Dedifferentiated amniotic fluid mesenchymal stem cell (primary cell): Measurements from ENCODE around the gene MAD1L1.
"Not testable (repeated sequence)": the region's sequence is repeated elsewhere in the genome, so short reads cannot be mapped to it uniquely, and the experiment has no call there.

Experiments
- DNase-seq: peaks from one replicate; pipeline ENCODE4 v3.0.0-alpha.2; 2016; ENCODE audit errors: extremely low spot score

The MAD1L1 gene

DNA sequence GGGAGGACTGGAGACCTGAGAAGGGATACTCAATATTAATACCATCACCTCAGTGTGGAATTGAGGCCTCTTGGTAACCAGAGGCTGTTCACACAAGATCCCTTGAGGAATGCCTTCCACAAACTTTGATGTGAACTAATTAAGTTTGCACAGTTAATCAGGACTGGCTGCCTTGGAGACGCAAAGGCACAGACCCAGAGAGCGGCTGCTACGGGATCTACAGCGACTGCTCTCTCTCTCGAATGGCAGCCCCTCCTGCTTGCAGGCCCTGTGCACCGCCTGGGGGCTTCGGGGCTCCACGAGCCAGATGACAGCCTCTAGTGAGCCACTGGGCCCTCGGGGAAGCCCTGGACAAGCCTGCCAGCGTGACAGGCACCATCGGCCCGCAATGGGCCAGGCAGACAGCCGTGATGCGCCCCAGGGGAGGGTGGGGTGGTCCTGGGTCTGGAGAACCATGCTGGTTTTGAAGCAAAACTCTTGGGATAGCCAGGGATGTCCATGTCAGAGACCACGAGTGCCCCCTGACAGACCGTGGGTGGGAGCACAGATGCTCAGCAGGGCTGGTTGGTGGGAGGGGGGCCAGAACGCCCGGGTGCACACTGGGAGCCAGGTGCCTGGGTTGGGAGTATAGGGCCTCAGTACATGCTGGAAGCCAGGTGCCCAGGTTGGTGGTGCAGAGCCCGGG, 367.0 kb downstream of the MAD1L1 start:
- no peak for DNase-seq

DNA sequence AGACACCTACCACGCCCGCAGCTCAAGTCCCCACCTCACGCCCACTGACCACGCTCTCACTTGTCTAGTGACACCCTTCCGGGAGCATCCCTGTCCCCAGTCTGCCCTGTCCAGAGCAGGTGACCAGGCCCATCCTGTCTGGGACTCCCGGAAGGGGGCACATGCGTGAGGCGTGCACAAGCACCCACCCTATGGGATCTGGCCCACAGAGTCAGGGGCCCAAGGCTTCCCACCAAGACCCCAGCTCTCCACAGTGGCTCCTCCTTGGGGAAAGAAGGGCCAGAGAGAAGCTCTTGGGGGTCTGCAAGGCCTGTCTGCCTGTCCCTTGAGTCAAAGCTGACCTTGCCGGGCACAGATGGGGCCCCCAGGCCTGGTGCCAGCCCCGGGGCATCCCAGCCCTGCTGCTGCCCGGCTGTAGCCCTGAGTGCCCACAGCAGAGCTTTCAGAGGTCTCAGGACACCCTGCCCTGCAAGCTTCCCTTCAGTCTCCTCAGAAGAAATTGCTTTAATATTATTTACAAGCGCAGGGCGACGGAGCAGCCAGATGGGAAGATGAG, 367.7 kb downstream of the MAD1L1 start:
- DNase-seq: no peak

DNA sequence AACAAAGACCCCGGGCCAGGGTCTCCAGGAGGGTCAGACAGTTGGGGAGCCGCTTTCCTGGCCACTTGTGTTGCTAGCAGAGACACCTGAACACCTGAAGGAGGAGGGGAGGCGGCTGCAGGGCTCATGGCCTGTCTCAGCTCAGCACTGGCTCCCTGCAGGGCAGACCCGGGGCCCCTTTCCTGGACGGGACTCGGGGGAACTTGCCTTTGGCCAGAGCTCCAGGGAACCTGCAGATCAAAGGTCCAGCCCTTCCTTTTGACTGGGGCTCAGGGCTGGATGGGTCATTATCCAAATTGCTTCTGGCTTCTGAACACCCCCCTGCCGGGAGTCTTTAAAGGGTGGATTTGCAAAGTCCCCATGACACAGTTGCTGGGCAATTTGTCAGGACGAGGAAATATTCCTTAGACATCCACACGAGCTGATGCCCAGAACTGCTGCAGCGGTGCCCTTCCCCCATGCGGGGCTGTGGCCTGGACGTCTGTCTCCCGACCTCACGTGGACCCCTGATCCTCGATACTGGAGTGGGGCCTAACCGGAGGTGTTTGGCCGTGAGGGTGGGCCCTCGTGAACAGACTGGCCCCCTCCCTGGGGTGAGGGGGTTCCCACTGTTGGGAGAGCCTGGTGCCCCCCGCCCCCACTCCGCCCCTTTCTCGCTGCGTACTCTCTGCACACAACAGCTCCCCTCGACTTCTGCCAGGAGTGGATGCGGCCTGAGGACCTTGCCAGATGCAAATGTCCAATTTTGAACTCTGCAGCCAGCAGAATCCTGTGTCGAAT, 368.4 kb downstream of the MAD1L1 start:
- DNase-seq: no peak

DNA sequence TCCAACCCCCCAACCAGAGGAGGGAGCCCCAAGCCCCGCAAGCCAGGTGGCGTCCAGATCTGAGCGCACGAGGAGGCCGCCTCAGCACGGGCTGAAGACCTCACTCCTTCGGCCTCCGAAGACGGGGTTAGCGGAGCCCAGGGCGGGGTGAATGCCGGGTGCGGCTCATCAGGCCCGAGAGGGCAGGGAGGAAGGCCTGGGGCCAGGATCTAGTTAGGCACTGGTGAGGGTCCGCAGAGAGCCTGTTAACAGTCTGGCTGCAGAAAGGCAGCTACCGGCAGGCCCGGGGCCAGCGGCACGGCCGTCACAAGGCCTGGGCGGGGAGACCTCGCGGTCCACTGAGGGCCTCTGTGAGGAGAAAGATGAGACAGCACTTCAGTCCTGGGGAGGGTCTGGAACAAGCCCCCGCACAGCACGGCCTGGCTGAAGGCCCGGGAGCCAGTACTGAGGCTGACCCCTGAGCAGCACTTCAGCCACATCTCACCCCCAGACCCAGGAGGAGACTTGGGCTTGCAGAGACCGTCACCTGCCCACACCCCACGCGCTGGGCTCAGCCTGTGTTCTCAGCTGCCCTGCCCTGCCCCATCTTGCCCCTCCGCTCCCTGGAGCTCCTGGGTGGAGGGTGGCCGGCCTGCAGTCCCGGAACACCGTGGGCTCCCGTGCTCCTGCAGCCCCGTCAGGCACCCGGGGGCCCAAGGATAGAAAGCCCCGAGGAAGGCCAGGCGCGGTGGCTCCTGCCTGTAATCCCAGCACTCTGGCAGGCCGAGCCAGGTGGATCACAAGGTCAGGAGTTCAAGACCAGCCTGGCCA, 369.4 kb downstream of the MAD1L1 start:
- no peak for DNase-seq

DNA sequence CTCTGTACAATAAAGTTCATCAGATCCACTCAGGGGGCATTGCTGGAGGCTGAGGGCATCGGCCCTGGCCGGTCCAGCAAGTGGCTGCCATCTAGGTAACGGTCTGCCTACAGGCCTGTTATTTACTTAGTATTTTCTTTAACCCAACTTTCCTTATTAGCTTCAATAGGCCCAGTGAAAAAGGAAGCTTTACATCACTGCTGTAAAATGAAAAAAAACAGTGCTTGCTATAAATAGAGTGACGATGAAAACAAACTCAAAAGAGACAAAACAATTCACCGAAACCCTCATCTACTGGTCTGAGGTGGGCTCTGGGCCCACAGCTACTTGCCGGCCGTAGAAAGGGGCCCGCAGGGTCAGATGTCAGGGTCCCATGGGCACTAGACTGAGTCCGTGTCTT, 370.2 kb downstream of the MAD1L1 start:
- no peak for DNase-seq

DNA sequence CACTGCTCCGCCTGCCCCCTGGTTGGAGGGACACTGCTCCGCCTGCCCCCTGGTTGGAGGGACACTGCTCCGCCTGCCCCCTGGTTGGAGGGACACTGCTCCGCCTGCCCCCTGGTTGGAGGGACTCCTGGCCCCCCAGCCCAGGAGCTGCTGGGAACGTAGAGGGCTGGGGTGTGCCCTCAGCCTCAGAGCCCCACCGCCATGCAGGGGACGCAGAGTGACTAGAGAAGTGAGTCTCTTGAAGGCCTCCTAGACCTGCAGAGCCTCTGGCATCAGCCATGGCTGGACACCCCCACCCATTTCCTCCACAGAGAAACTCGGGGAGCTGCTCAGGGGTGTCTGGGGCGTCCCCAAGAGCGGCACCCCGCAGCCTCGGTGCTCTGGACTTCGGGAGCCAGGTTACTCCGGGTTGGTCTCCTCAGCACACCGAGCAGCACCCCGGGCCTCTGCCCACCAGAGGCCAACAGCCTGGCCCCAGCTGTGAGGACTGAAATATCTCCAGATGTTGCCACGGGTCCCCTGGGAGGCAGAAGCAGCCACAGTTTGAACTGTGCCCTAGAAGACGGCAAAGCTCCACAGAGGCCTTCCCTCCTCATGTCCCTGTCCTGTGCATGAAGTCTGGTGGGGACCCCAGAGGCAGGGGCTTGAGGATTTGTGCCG, 370.8 kb downstream of the MAD1L1 start:
- no peak for DNase-seq

DNA sequence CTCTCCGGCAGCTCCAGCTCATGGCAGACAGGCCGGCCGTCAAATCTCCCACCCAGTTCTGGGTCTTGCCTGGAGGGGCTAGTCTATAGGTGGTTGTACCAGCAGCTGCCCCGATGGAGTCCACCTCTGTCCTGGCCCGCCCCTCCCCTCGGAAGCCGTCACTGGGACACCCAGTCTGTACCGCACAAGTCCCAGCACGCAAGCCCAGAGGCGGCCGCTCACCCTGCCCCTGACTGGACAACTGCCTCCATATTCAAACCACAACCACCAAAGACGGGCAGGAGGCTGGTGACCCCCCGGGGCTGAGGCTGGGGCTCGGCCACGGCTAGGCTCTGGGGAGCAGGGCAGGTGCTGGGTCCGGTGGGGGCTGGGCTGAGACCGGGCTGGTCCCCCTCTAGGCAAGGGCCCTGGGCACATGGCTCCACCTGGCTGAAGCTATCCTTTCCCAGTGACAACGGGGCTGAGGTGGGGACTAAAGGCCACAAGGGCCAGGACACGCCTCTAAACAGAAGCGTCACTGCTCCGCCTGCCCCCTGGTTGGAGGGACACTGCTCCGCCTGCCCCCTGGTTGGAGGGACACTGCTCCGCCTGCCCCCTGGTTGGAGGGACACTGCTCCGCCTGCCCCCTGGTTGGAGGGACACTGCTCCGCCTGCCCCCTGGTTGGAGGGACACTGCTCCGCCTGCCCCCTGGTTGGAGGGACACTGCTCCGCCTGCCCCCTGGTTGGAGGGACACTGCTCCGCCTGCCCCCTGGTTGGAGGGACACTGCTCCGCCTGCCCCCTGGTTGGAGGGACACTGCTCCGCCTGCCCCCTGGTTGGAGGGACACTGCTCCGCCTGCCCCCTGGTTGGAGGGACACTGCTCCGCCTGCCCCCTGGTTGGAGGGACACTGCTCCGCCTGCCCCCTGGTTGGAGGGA, 371.6 kb downstream of the MAD1L1 start:
- not testable (repeated sequence) for DNase-seq

DNA sequence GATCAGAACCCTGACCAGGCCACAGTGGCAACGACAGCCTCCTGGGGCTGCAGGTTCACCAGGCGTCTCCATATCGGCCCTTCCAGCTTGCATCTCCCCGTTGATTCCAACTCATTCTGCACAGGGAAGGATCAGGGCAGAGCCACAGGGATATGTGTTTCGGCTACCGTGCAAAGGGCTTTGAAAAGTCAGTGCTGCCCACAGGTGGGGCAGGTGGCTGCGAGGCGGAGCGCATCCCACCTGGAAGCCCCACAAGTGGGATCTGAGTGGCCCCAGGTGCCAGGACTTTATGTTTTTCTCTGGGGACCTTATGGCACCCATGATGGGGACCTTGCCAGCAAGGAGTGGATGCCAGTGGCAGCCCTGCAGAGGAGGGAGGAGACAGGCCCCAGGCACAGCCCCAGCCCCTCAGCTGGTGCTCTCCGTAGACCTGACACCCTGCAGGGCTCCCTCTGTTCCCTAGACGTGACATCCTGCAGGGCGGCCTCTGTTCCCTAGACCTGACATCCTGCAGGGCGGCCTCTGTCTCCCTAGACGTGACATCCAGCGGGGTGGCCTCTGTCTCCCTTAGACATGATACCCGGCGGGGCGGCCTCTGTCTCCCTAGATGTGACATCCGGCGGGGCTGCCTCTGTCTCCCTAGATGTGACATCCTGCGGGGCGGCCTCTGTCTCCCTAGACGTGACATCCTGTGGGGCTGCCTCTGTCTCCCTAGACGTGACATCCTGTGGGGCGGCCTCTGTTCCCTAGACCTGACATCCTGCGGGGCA, 373.3 kb downstream of the MAD1L1 start:
- no peak for DNase-seq

DNA sequence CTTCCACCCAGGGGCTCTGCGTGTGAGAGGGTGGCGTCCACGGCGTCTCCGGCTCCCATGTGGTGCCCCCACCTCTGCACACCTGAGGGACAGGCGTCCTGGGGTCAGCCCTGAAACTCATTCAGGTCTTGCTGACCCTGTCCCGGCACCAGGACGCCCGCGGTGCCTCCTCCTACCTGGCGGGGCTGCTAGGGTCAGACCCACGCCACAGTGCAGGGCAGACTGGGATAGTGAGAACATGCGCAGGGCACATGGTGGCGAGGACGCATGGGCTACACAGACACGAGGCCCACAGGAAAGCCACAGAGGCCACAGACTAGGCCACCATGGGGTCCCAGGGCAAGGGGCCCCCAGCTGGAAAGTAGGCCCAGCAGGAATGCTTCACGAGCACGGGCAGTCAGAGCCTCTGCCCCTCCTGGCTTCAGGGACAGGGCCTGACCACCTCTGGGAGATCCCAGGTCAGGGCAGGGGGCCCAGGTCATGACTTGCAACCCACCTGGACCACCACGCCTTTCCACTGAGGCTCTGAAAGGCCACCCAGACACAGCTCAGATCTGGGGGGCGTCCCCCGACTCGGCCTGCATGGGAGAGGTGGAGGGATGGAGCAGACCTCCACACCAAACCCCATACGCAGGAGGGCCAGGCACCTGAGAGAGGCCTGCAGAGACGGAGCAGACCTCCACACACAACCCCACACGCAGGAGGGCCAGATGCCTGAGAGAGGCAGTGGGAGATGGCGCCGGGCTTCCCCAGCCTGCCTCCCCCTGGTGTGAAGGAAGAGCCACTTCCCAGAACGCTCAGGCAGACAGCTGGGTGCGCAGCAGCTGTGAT, 374.1 kb downstream of the MAD1L1 start:
- DNase-seq: no peak

DNA sequence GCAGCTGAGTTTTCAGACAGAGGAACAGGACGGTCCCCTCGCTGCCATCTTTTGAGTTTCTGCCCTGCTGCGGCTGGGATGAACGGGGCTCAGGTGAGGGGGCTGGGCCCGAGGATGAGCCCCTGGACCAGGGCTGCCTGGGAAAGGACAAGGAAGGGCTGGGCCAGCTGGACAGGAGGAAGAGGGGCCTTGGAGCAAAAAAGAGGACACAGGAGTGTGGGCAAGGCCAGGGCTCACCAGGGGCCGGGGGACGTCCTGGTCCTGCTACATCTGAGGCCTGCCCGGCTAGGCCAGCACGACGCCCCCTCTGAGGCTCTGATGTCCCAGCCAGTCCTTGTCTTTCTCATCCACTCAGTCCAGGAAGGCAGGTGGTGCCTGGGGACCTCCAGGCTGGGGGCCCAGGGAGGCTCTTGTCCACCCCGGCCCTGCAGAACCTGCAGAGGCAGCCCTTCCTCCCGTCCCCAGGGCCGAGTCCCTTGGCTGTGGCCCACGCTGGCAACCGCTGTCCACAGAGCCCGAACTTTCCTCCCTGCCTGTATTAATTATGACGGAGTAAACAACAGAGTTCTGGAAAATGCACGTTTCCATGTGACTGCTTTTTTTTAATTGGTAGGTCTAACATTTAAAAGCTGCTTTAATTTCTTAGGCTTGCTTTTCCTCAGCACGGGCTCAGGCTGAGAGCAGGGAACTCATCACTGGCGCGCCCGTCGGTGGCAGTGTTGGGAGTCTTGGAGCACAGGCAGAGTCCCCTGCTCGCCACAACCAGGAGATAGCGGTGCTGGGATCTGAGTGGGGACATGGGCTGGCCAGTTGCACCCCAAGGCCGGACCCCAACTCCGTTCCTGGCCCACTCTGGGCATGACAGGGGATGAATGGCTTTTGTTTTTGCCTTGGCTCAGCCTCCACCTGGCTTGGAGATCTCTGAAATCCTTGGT, 375.0 kb downstream of the MAD1L1 start:
- DNase-seq: no peak

DNA sequence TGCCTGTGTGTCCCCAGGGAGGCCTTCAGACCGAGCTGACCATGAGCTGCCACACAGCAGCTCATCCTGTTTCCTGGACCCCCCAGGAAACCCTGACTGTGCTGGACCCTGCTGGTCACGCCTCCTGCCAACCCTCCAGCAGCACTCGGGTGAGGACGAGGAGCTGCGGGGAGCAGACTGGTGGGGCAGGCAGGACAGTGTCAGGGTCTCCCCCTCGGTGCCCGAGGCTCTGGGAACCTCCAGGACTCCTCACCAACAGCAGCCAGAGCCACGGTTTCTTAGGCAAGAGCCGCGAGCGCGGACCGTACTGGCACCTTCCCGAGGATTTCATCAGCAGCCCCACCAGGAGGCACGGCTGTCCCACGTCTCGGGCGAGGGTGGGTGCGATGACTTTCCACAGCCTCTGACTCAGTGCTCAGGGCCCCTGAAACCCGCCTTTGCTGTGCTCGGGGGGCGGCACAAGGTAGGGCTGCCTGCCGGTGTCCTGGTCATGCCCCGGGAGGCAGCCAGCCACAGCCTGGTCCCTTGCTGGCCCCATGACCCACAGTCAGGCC, 375.8 kb downstream of the MAD1L1 start:
- no peak for DNase-seq

DNA sequence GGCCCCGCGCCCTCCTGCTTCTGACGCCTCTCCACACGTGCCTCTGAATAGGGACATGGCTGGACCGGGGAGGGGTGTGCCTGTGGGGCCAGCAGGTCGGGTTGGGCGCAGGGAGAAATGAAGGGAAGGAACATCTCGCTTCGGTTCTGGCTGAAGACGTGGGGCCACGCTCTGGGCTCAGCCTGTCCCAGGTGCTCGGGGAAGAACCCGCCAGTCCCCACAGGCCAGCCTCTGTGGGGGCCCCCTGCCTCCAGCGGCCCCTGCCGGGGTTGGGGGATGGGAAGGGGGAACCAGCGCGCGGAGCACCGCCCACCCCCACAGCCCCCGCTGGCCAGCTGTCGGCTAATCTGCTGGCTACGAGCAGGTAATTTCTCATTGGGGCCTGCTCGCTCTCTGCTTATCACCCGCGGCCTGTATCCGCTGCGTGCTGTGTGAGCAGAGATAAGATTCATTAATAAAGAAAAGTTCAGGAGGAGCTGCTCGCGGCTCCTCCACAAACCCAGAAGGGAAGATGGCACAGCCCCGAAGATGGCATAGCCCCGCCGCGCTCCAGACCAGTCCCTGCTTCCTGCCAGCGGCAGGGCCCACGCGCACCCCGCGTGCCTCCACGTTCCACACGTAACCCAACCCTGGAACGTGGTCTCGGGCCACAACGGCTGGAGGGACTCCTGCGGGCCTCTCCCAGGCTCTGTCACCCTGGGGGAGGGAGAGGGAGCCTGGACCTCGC, 376.4 kb downstream of the MAD1L1 start:
- no peak for DNase-seq

DNA sequence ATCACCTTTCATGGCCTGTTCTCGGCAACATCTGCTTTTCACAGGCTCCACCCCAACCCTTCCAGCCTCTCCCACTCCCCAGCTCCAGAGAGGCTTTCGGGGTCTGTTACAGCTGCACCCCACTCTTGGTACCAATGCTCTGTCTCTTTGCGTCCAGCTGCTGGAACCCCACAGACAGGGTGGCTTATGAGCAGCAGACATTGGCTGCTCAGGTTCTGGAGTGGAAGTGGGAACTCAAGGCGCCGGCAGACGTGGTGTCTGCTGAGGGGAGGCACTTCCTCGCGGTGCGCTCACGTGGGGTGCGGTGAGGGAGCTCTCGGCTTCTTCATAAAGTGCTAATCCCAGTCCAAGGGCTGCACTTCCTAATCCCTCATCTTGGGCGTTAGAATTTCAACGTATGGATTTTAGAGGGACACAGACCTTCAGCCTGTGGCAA, 377.0 kb downstream of the MAD1L1 start:
- DNase-seq: no peak

DNA sequence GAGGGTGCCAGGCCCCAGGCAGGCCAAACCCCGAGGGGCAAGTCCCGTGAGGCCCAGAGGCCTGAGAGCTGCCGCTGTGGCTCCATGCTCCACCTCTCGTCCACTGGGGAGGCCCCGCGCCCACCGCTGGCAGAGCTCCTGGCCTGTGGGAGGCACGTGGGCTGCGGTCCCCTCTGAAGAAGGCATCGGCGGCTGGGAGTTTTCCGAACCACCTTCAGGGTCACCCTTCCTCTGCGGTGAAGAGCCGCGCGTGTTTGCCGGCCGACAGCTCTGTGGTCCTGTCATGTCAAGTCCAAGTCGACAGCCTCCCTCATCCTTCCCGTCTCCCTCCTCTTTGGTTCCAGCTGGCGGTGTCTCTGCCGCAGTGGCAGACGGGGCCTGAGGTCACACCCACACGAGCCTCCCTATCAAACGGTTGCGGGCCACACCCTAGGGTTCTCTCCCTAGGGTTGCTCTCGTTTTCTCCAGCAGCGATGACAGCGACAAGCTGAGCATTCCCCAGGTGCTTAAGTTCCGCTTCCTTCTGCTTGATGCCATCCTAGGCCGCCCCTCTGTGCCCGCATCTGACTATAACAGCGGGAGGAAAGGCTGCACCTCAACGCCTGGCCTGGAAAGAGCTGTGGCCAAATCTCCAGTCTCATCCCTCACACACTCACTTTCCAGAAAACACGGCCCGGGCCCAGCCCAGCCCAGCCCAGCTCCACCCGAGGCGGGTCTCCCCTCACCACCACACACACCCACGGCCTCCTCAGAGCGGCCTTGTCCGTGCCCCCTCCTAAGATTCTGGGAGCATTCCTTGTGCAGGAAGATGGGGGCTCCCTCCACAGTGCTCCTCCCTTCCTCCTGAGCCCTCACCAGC, 377.6 kb downstream of the MAD1L1 start:
- DNase-seq: no peak

DNA sequence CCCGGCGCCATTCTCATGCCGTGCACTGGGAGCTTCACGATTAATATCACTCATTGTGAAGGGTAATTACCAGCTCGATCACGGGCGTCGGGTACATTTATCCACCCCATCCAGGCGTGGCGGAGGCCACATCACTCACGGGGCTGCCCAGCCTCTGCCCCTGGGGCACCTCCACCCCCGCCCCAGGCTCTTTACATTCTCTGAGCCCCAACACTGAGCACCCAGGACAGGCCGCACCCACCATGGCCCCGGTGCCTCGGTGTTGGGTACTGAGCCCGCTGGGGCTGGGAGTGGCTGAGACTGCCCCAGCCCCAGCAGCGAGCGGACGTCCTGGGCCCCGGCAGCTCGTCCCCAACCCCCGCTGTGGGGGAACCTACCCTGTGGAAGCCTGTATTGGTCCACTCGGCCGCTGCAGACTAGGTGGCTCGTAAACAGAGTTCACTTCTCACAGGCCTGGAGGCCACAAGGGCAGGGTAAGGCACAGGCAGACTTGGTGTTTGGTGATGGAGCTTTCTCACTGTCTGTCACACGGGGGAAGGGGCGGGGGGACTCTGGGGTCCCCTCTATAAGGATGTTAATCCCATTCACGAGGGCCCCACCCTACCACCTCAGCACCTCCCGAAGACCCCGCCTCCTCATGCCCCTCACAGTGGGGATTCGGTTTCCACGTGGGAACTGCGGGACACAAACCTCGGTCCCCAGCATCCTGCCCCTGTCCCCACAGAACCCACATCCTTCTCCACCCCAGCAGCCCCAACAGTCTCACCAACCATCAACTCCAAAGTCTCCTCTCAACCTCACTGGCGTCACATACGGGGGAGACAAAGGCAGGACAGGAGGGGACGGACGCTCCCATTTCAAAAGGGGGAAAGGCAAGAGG, 378.5 kb downstream of the MAD1L1 start:
- DNase-seq: no peak
